Endothelial cell of hepatic sinusoid (primary cell): ENCODE measurements around the gene SRSF12.
"Not testable (repeated sequence)": the region's sequence is repeated elsewhere in the genome, so short reads cannot be mapped to it uniquely, and the experiment has no call there.

ENCODE experiments used
- in situ Hi-C: cut with HindIII; loops from 2 replicates; pipeline ENCODE4 v1.10.0; 2017; ENCODE audit warnings: low sequenced_read_pairs

The SRSF12 gene

GRCh38 chr6:89073840-89074239 lies 44.0 kb downstream of the SRSF12 start:
- in situ Hi-C loops = loop anchor here (5.0 kb wide), 1 partner anchor 48 kb away; no protein-coding TSS in a partner anchor

GRCh38 chr6:89073014-89073620 lies 44.8 kb downstream of the SRSF12 start:
- in situ Hi-C loops = loop anchor here (5.0 kb wide), 1 partner anchor 49 kb away; no protein-coding TSS in a partner anchor

- in situ Hi-C loops = loop anchor here (5.0 kb wide), 1 partner anchor 51 kb away; no protein-coding TSS in a partner anchor
Observed at GRCh38 chr6:89071036-89071435, 46.8 kb downstream of the SRSF12 start.

- in situ Hi-C loops = loop anchor here (5.0 kb wide), 1 partner anchor 53 kb away; no protein-coding TSS in a partner anchor
Observed at GRCh38 chr6:89069536-89070163, 48.2 kb downstream of the SRSF12 start.

GRCh38 chr6:89068695-89069094 lies 49.2 kb downstream of the SRSF12 start:
- in situ Hi-C loops = no loop called here

- in situ Hi-C loops = no loop called here
Observed at GRCh38 chr6:89067796-89068195, 50.1 kb downstream of the SRSF12 start.

- in situ Hi-C loops = no loop called here
Observed at GRCh38 chr6:89066940-89067646, 50.8 kb downstream of the SRSF12 start.

GRCh38 chr6:89066121-89066520 lies 51.8 kb downstream of the SRSF12 start:
- in situ Hi-C loops = not testable (repeated sequence)

- in situ Hi-C loops = not testable (repeated sequence)
Observed at GRCh38 chr6:89064931-89065330, 52.9 kb downstream of the SRSF12 start.

GRCh38 chr6:89063881-89064280 lies 54.0 kb downstream of the SRSF12 start:
- in situ Hi-C loops = no loop called here

- in situ Hi-C loops = no loop called here
Observed at GRCh38 chr6:89059227-89059626, 58.6 kb downstream of the SRSF12 start.

GRCh38 chr6:89058627-89059026 lies 59.2 kb downstream of the SRSF12 start:
- in situ Hi-C loops = no loop called here

GRCh38 chr6:89057759-89058158 lies 60.1 kb downstream of the SRSF12 start:
- in situ Hi-C loops = no loop called here

- in situ Hi-C loops = no loop called here
Observed at GRCh38 chr6:89054208-89054607, 63.7 kb downstream of the SRSF12 start.

- in situ Hi-C loops = no loop called here
Observed at GRCh38 chr6:89051676-89052075, 66.2 kb downstream of the SRSF12 start.

GRCh38 chr6:89050697-89051096 lies 67.2 kb downstream of the SRSF12 start:
- in situ Hi-C loops = no loop called here

GRCh38 chr6:89050155-89050554 lies 67.7 kb downstream of the SRSF12 start:
- in situ Hi-C loops = no loop called here

GRCh38 chr6:89048985-89049384 lies 68.9 kb downstream of the SRSF12 start:
- in situ Hi-C loops = no loop called here

GRCh38 chr6:89048288-89048923 lies 69.5 kb downstream of the SRSF12 start:
- in situ Hi-C loops = no loop called here

GRCh38 chr6:89047473-89047872 lies 70.4 kb downstream of the SRSF12 start:
- in situ Hi-C loops = no loop called here
